A549 treated with AZD9567 at 1 μM for 4 hours (cell line): ENCODE data around the gene TMEM120B. TPM values are rescaled to one million over a fixed set of nuclear protein-coding genes. Genes with fewer than 3 reads are reported as not detected.

Experiments used
- total RNA-seq: library from RNA; stranded (reverse); fragments of 200-300 nt; extraction: Qiagen RNA extraction; gene quantifications from 5 replicates; pipeline ENCODE4 v1.2.3, GENCODE V29; 2022; ENCODE audit not compliant: insufficient read depth

Gene TMEM120B
- total RNA-seq, result 15.3 to 16.7 TPM (median 16.1 TPM) in 5 replicates

DNA sequence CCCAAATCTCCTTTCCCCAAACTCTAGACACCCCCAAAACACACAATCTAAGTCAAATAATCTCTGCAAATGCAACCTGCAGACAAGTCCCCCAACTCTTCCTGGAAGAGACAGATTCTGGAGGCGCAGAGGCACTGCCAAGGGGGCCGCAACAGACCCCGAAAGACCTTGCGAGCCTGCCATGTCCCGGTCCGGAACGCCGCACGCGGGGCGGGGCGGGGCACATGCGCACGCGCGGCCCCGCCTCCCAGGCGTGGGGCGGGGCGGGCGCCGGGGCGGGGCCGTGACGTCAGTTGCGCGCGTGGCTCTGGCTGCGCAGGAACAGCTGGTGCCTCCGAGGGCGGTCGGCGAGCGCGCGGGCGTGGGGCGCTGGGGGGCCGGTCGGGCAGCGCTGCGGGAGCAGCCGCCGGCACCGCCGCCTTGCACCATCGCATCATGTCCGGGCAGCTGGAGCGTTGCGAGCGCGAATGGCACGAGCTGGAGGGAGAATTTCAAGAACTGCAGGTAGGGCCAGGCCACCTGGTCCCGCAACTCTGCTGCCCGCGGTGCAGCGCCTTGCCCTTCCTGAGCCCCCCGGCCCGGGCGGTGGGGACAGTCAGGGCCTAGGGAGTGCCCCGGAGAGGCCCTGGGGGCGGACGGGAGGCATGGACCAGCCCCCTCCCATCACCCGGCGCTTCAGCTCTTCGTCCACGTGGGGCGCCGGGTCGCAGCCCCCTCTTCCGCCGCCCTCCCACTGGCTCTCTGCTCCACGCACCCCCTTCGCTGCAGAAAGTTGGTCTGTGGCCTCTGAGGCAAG is at the start of gene TMEM120B:
TMEM120B (plus strand) TSS at position 292 of the 796 bp plus-strand sequence; CDS start at position 436, 144 bp downstream.

DNA sequence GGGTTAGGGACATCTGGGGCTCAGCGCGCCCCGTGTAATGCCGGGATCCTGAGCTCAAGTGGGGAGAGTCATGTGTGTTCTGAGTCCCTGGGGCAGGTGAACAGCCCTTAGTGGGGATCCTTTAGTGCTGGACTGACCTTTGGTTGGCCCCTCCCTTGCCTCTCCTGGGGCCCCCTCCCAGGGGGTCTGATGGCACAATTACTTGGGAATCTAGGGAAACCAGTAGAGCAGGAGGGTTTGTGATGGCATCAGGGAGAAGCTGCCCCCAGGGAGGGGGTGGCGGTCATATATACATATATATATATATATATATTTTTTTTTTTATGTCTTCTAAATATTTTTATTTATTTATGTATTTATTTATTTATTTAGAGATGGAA is 43.0 kb upstream of the TMEM120B start, which contains the start of gene MORN3:
MORN3 (minus strand) TSS at position 134 of the 380 bp plus-strand sequence. CDS start 171 bp downstream, outside the sequence.

DNA sequence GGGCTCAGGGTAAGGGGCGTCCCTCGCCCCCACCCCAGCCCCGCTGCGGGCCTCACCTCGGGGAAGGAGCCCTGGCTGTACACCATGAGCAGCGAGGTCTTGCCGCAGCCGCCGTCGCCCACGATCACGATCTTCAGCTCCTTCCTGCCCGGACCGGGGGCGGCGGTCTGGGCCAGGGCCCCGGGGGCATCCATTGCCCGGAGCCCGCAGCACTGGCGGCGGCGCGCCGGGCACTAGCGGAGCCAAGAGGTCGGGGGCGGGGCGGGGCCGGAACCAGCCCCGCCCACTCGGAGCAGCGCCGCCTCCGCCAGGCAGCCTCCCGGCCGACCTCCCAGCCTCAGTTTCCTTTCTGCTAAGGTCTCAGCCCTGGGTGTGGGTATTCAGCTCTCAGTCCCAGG is 80.9 kb downstream of the TMEM120B start, which contains the start of gene RHOF:
RHOF (minus strand) TSS at position 249 of the 398 bp plus-strand sequence; CDS start at position 194, 55 bp downstream.

DNA sequence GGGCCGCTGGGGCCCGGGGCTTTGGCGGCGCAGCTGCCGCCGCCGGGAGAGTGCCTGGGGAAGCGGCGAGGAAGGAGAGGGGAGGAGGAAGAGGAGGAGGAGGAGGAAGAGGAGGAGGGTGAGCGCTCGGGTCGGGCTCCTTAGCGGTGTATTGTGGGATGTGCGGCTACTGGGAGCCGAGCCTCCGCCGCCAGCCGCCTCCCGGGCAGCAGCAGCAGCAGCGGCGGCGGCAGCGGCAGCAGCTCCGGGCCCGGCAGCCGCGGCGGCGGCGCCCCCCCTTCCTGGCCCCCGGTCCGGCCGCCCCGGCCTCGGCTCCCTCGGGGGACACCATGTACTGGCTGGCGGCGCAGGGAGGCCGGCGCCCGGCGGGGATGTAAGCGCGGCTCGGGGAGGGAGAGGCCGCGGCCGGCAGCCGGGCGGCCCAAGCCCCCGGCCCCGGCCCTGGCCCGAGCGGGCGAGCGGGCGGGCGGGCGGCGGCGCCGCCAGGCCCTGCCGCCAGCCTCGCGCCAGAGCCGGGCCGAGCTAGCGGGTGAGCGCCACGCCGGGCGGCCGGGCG is 91.4 kb downstream of the TMEM120B start, which contains the start of gene SETD1B:
SETD1B (plus strand) TSS at position 149 of the 556 bp plus-strand sequence. CDS start 729 bp downstream, outside the sequence.

Other genes with a start within 250 kb of the TMEM120B start
- gene KDM2B, start 131.7 kb upstream of the TMEM120B start, total RNA-seq, result 16.0 to 23.8 TPM (median 19.9 TPM) in 5 replicates
- 24.9 to 39.2 TPM (median 38.6 TPM) in 5 replicates for gene ORAI1, start 86.2 kb upstream of the TMEM120B start, total RNA-seq
- 0.15 to 0.30 TPM (median 0.22 TPM) in 4 of 5 replicates, not detected in the other for gene MORN3, start 43.1 kb upstream of the TMEM120B start, total RNA-seq
- gene RHOF, start 80.9 kb downstream of the TMEM120B start, total RNA-seq, result 96.7 to 103 TPM (median 101 TPM) in 5 replicates
- gene SETD1B, start 91.3 kb downstream of the TMEM120B start, total RNA-seq, result 7.3 to 13.7 TPM (median 12.2 TPM) in 5 replicates
- 1.5 to 1.9 TPM (median 1.8 TPM) in 4 of 5 replicates, not detected in the other for gene HPD, start 146.1 kb downstream of the TMEM120B start, total RNA-seq
- gene PSMD9, start 176.0 kb downstream of the TMEM120B start, total RNA-seq, result 129 to 158 TPM (median 132 TPM) in 5 replicates
- 0.93 to 1.4 TPM (median 1.2 TPM) in 4 of 5 replicates, not detected in the other for gene CFAP251, start 205.8 kb downstream of the TMEM120B start, total RNA-seq